GM19467 (cell line): ENCODE measurements around the gene FXYD1.
"Not testable (repeated sequence)": the region's sequence is repeated elsewhere in the genome, so short reads cannot be mapped to it uniquely, and the experiment has no call there.

ENCODE experiments used
- ATAC-seq: cut with Tn5 transposase; IDR thresholded peaks from one replicate; pipeline ENCODE4 v1.9.1; 2021; ENCODE audit warnings: mild to moderate bottlenecking, moderate library complexity; ENCODE audit not compliant: unreplicated experiment

Gene FXYD1

DNA sequence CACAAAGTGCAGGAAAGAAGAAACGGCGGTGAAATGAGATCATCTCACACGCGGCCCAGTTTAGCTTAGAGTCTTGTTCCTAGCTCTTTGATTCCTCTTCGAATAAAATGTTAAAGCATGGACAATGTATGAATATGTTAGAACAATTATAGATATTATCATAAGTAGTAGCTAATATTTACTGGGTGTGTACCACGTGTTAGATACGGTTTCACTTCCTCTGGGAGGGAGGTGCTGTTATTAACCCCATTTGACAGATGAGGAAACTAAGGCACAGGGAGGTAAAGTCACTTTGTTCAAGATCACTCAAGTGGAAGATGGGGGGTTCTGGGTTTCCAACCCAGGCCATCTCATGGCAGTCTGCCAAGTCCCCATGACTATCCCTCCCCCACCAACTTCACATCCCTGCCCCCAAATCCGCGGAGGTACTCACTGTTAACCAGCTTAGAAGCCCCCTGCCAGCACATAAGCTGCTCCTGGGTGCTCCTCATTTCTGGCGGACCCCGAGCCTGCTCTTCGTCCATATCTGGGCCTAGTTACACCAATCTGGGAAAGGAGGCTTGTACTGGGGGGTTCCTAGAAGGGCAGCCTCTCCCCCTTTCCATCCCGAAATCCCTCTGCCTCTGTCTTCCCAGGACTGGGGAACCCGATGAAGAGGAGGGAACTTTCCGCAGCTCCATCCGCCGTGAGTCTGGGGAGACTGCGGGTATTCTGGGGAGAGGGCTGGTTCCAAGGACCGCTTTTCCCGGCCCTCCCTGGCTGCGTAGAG, 3.4 kb downstream of the FXYD1 start:
- ATAC-seq: no peak

DNA sequence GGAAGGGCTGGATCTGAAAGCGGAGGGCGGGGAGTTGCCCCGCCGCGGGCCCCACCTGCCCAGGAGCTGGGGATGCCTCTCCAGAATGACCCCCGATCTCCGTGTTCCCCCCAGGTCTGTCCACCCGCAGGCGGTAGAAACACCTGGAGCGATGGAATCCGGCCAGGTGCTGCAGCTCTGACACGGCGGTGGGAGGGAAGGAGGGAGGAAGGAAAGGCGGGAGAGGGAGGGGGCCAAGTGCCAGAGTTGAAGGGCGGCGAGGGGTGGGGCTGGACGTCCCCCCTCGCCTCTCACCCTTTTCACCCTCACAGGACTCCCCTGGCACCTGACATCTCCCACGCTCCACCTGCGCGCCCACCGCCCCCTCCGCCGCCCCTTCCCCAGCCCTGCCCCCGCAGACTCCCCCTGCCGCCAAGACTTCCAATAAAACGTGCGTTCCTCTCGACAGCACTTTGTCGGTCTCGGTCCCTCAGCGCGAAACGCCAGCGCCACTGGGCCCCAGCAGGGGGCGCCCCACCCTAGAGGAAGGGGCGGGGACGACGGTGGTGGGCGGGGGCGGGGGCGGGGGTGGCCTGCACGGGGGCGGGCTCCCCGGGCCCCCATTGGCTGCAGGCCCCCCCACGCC, 4.1 kb downstream of the FXYD1 start:
- ATAC-seq: no peak

DNA sequence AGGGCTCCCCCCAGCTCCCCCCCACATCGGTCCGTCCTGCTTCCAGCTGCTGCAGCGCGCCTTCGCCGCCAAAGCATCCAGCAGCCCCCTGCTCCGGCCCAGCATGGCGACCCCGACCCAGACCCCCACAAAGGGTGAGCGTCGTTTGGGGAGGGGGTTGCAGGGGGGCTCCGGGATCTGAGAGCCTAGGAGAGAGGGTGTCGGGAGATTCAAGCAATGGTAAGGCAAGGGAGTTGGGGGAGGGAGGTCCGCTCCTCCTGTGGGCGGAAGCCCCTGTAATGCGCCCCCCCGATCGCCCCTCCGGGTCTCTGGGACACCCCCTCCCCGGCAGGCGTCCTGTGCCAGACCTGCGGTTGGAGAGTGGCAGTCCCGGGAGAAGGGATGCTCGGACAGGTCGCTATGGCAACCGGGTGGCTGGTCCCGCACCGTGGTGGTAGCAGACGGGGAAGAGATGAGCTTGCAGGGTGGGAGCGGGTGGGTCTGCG, 4.6 kb downstream of the FXYD1 start, which contains the start of gene FXYD7:
Gene FXYD7, plus strand, starts transcription at position 25 of the 485 bp plus-strand sequence. Its CDS starts 79 bp downstream, at position 104.
- ATAC-seq: no peak

DNA sequence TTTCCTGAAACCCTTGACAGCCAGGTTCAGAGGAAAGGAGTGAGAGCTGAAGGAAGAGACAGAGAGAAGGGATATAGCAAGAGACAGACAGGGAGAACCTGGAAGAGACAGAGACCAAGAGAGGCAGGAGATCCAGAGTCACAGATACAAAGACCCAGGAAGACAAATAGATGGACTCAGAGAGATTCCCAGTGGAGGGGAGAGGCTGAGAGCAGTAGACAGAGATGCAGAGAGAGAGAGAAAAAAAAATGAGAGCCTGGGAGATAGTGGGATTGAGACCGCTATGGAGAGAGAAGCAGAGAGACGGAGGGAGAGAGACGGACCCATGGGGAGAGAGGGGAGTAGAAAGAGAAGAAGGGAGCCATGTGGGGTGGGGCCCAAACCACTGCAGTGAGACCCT, 5.2 kb downstream of the FXYD1 start:
- no peak for ATAC-seq

DNA sequence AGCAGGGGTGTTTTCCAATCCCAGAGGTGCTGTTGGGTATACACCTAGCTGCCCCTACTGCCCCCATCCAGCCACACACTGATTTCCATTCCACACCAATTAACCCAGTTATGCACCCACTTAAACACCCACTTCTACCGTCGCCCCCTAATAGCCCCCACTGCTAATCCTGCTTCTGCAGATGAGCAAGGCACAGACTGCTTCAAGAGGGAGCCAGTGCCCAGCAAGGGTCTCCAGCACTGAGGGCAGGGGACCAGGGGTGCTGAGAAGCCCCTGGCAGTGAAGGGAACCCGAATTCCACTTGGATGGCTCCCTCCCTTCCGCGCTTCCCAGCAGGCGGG, 5.6 kb downstream of the FXYD1 start:
- no peak for ATAC-seq

- ATAC-seq: no peak
Observed at GRCh38 chr19:35144600-35145436, 6.2 kb downstream of the FXYD1 start.

DNA sequence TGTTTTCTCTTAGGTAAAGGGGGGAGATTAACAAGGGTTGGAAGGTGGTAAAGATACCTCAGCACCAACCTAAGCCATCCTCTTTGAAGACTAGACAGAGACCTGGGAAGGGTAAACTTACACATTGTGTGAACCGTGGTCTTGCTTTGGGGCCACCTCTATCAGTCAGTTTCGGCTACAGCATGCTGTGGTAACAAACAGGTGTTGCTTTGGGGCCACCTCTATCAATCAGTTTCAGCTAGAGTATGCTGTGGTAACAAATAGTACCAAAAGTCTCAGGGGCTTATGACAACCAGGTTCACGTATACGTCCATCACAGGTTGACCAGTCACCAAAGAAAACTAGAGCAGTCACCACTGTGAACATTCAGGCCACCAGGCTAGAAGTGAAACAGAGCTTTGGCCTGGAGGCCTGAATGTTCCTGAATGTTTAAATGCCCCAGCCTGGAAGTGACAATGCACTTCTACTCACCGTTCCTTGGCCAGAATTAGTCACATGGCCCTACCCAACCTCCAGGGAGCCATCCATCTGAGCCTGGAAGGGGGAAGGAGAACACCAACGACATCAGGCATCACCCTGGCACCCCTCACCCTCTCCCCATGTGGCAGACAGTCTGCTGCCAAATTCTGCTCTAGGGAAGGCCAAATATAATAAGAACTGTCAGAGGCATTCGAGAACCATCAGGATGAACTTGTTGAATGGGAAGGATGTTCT, 8.3 kb downstream of the FXYD1 start:
- ATAC-seq: no peak

DNA sequence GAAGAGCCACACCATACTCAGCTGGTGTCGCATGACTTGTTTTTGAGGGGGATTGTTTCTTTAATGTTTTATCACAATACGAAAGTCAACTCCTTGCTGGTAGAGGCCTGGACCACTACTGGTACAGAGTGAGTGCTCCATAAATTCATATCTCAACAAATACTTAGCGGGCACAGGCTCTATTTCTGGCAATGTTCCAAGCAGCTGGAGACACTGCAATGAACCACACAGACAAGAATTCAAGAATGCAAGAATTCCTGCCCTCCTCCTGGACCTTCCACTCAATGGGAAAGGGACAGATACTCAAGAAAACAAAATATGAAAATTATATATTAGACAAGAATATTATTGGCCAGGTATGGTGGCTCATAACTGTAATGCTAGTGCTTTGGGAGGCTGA, 10.8 kb downstream of the FXYD1 start:
- no peak for ATAC-seq

- no peak for ATAC-seq
Observed at GRCh38 chr19:35150445-35150844, 11.8 kb downstream of the FXYD1 start.

GRCh38 chr19:35151273-35152065, 12.8 kb downstream of the FXYD1 start:
- ATAC-seq: no peak

- not testable (repeated sequence) for ATAC-seq
Observed at GRCh38 chr19:35153129-35153522, 14.5 kb downstream of the FXYD1 start.

- no peak for ATAC-seq
Observed at GRCh38 chr19:35153701-35154524, 15.3 kb downstream of the FXYD1 start.

- ATAC-seq: no peak
Observed at GRCh38 chr19:35154525-35155406, 16.1 kb downstream of the FXYD1 start, which contains the start of gene FXYD5. Gene FXYD5 (plus strand): TSS chr19:35154735. CDS start chr19:35155551, 816 bp downstream.

DNA sequence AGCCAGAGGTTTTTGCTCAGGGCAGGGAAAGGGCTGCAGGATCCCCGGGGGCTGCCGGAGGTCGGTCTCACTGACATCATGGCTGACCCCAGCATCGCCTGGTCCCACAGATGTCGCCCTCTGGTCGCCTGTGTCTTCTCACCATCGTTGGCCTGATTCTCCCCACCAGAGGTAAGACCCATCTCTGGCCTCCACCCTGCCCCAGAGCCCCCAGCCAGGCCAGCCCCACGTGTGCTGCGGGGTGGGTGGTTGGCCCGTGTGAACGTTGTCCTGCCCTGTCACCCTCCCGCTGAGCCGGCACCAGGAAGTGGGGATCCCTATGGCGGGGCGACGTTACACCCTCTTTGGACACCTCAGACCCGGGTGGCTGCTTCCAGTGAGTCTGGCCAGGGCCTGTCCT, 16.8 kb downstream of the FXYD1 start:
- no peak for ATAC-seq

DNA sequence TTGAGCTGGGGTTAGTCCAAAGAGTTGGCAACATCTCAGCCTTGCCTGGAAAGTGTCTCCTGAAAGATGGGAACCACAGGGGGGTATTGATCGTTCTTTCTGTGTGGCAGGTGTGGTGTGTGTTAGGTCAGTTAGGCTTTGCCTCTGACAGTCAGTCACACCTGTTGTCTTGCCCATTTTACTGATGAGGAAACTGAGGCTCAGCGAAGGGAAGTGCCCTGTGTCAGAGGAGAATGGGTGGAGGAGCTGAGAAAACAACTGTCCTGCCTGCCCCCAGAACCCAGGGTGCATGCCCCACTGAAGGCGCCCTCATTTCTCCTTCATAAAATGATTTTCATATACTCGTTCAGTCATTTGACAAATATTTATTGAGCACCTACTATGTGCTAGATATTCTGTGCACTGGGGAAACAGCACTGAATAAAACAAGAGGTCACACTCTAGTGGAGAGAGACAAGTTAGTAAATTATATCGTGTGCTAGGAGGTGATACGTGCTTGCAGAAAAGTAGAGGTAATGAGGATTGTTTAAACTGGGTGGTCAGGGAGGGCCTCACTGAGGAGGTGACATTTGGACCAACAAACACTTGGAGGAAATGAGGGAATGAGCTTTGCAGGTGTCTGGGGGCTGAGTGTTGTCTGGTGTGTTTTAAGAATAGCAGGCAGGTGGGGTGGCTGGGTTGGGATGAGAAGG, 17.5 kb downstream of the FXYD1 start:
- ATAC-seq: no peak

- ATAC-seq: no peak
Observed at GRCh38 chr19:35156673-35157014, 18.0 kb downstream of the FXYD1 start.

GRCh38 chr19:35157431-35157830, 18.8 kb downstream of the FXYD1 start:
- ATAC-seq: no peak

GRCh38 chr19:35159606-35160005, 21.0 kb downstream of the FXYD1 start:
- ATAC-seq: no peak
